IMR-90 (cell line): Measurements from ENCODE around the gene SAMD7. TPM values are rescaled to one million over a fixed set of nuclear protein-coding genes. Genes with fewer than 3 reads are reported as not detected.

Source experiments
- ATAC-seq: fragments of 200-7000 bp; cut with Tn5 transposase; 2 replicates; pipeline ENCODE4 v1.9.1; 2020; ENCODE audit warnings: low read depth, mild to moderate bottlenecking, moderate library complexity
- BruUV-seq: library from RNA; stranded (reverse); fragments of 400-500 nt; replicated peaks from 2 replicates; lab custom pipeline; 2021; lab: Mats Ljungman, UMichigan
- CTCF ChIA-PET: fragments of 300-600 bp; formaldehyde crosslinking; extraction: SDS; loops from one replicate; lab custom pipeline; 2021; ENCODE audit warnings: antibody characterized with exemption; lab: Yijun Ruan, JAX
- POLR2A ChIA-PET: fragments of 300-600 bp; sonication (Branson Sonifier 250); formaldehyde crosslinking; loops from one replicate; lab custom pipeline; 2022; ENCODE audit warnings: antibody characterized with exemption; ENCODE audit not compliant: unreplicated experiment; lab: Charles Lee
- DNase-seq: peaks from one replicate; pipeline ENCODE4 v3.0.0; 2013
- H2AFZ ChIP-seq: replicated peaks from 2 replicates; pipeline ENCODE3; 2013; ENCODE audit warnings: low read length, mild to moderate bottlenecking; ENCODE audit not compliant: poor library complexity
- H2AK5ac ChIP-seq: 2 replicates; pipeline ENCODE4 v1.6.1; 2013; ENCODE audit warnings: low read depth, low read length, inconsistent platforms
- H2AK9ac ChIP-seq: replicated peaks from 2 replicates; pipeline ENCODE3; 2013; ENCODE audit warnings: mild to moderate bottlenecking, low read depth, low read length, moderate library complexity; ENCODE audit not compliant: poor library complexity
- H2BK120ac ChIP-seq: 2 replicates; pipeline ENCODE4 v1.6.1; 2013; ENCODE audit warnings: low read depth, low read length, inconsistent platforms
- H2BK15ac ChIP-seq: 3 replicates; pipeline ENCODE4 v1.6.1; 2013; ENCODE audit warnings: low read depth, low read length, inconsistent platforms
- H2BK20ac ChIP-seq: 2 replicates; pipeline ENCODE4 v1.6.1; 2013; ENCODE audit warnings: low read depth, mild to moderate bottlenecking, inconsistent platforms, low read length, moderate library complexity
- H2BK5ac ChIP-seq: 2 replicates; pipeline ENCODE4 v1.6.1; 2013; ENCODE audit warnings: mild to moderate bottlenecking, low read depth, low read length, inconsistent platforms; ENCODE audit not compliant: poor library complexity, severe bottlenecking
- H3K14ac ChIP-seq: replicated peaks from 2 replicates; pipeline ENCODE4 v1.6.1; 2013; ENCODE audit warnings: low read depth, low read length, inconsistent platforms
- H3K18ac ChIP-seq: 2 replicates; pipeline ENCODE4 v1.6.1; 2013; ENCODE audit warnings: low read depth, low read length, control low read depth
- H3K23ac ChIP-seq: 2 replicates; pipeline ENCODE4 v1.6.1; 2013; ENCODE audit warnings: low read depth, low read length, inconsistent platforms
- H3K27ac ChIP-seq: 2 replicates; pipeline ENCODE4 v1.5.1; 2013; ENCODE audit warnings: mild to moderate bottlenecking, control low read depth, low read length; ENCODE audit not compliant: insufficient read depth
- H3K27me3 ChIP-seq: 2 replicates; pipeline ENCODE4 v1.6.1; 2013; ENCODE audit warnings: low read length; ENCODE audit not compliant: control insufficient read depth, insufficient read depth
- H3K36me3 ChIP-seq: 2 replicates; pipeline ENCODE4 v1.6.1; 2013; ENCODE audit warnings: low read length, mixed read lengths; ENCODE audit not compliant: control insufficient read depth, insufficient read depth
- H3K4ac ChIP-seq: 2 replicates; pipeline ENCODE4 v1.6.1; 2013; ENCODE audit warnings: low read depth, low read length, inconsistent platforms
- H3K4me1 ChIP-seq: 2 replicates; pipeline ENCODE4 v1.6.1; 2013; ENCODE audit warnings: low read length, mixed read lengths; ENCODE audit not compliant: control insufficient read depth, insufficient read depth
- H3K4me2 ChIP-seq: 2 replicates; pipeline ENCODE4 v1.6.1; 2013; ENCODE audit warnings: low read depth, mild to moderate bottlenecking, control low read depth, low read length, moderate library complexity
- H3K4me3 ChIP-seq: 2 replicates; pipeline ENCODE4 v1.5.1; 2013; ENCODE audit warnings: low read depth, mild to moderate bottlenecking, control low read depth, low read length, moderate library complexity; ENCODE audit not compliant: insufficient read depth
- H3K56ac ChIP-seq: 2 replicates; pipeline ENCODE4 v1.6.1; 2013; ENCODE audit warnings: low read length, inconsistent platforms; ENCODE audit not compliant: insufficient read depth; ENCODE audit errors: extremely low read depth
- H3K79me1 ChIP-seq, 2 experiments: 2 replicates each; pipeline ENCODE4 v1.6.1; 2013; ENCODE audit warnings: low read length in 2 of 2, inconsistent platforms in 1 of 2, low read depth in 1 of 2
- H3K9ac ChIP-seq: 2 replicates; pipeline ENCODE4 v1.6.1; 2013; ENCODE audit warnings: low read depth, low read length, control low read depth
- H3K9me1 ChIP-seq: 2 replicates; pipeline ENCODE4 v1.6.1; 2013; ENCODE audit warnings: low read length, inconsistent platforms; ENCODE audit not compliant: insufficient read depth
- H3K9me3 ChIP-seq: 2 replicates; pipeline ENCODE4 v1.6.1; 2013; ENCODE audit warnings: low read length; ENCODE audit not compliant: control insufficient read depth, insufficient read depth
- H4K20me1 ChIP-seq: 2 replicates; pipeline ENCODE4 v1.6.1; 2013; ENCODE audit warnings: low read length, inconsistent platforms; ENCODE audit not compliant: insufficient read depth
- H4K5ac ChIP-seq: 2 replicates; pipeline ENCODE4 v1.6.1; 2013; ENCODE audit warnings: mild to moderate bottlenecking, low read depth, low read length, control low read depth
- H4K8ac ChIP-seq, 2 experiments: 2 replicates each; pipeline ENCODE4 v1.6.1; 2013; ENCODE audit warnings: low read depth in 2 of 2, low read length in 2 of 2, control low read depth in 1 of 2, inconsistent platforms in 1 of 2
- H4K91ac ChIP-seq: 2 replicates; pipeline ENCODE4 v1.6.1; 2013; ENCODE audit warnings: low read depth, low read length, inconsistent platforms; ENCODE audit not compliant: insufficient read depth
- CHD1 ChIP-seq: IDR thresholded peaks from 2 replicates; pipeline ENCODE4 v1.6.1; 2012; ENCODE audit warnings: low read depth, low read length, improper control_type of control experiment
- MAZ ChIP-seq: IDR thresholded peaks from 2 replicates; pipeline ENCODE4 v1.6.1; 2012; ENCODE audit warnings: low read depth, mild to moderate bottlenecking, low read length, improper control_type of control experiment, moderate library complexity, borderline replicate concordance
- RAD21 ChIP-seq: IDR thresholded peaks from 2 replicates; pipeline ENCODE4 v1.6.1; 2012; ENCODE audit warnings: low read length, improper control_type of control experiment
- RCOR1 ChIP-seq: IDR thresholded peaks from 2 replicates; pipeline ENCODE4 v1.6.1; 2012; ENCODE audit warnings: mild to moderate bottlenecking, low read length, improper control_type of control experiment; ENCODE audit not compliant: insufficient replicate concordance
- WGBS, 2 experiments: methylation state at CpG; one replicate each; pipeline versions ENCODE4 v1.1.5 to v1.1.7; 2013; ENCODE audit warnings: missing lambda C conversion rate in 2 of 2; ENCODE audit not compliant: insufficient read length in 1 of 2; ENCODE audit errors: extremely low coverage in 2 of 2; 5-methylcytosine and 5-hydroxymethylcytosine counted together
- dilution Hi-C: fragments of 300-500 bp; cut with HindIII; formaldehyde crosslinking; loops from one replicate; pipeline ENCODE4 v1.14.3; 2018; ENCODE audit warnings: low sequenced_read_pairs; ENCODE audit not compliant: unreplicated experiment
- in situ Hi-C: fragments of 300-500 bp; cut with MboI; formaldehyde crosslinking; loops from 3 replicates; pipeline ENCODE4 v1.14.3; 2019; ENCODE audit warnings: low sequenced_read_pairs, inconsistent platforms, mixed read lengths
- intact Hi-C: fragments of 100-400 bp; cut with micrococcal nuclease; formaldehyde crosslinking; loops from 2 replicates; pipeline ENCODE4 v1.10.0; 2022
- polyA plus RNA-seq, 3 experiments: library from polyadenylated mRNA; depleted of rRNA; stranded (reverse); fragments of >200 nt; gene quantifications; 2 replicates each; pipeline ENCODE4 v1.2.3, GENCODE V29; 2012; ENCODE audit warnings: low replicate concordance in 1 of 3
- total RNA-seq: library from RNA; depleted of rRNA; stranded (reverse); fragments of >200 nt; gene quantifications from 2 replicates; pipeline ENCODE4 v1.2.3, GENCODE V29; 2012
- TF ChIP-seq, protein P1 (sequence below): fragments of 150-350 bp; IDR thresholded peaks from 2 replicates; pipeline ENCODE4 v1.6.1; 2016; ENCODE audit warnings: low read depth, mild to moderate bottlenecking, low read length, moderate library complexity, borderline replicate concordance

SAMD7 gene
- total and polyA plus RNA-seq, 2 of the 4 experiments (the other 2 are of a cell fraction): not detected

DNA sequence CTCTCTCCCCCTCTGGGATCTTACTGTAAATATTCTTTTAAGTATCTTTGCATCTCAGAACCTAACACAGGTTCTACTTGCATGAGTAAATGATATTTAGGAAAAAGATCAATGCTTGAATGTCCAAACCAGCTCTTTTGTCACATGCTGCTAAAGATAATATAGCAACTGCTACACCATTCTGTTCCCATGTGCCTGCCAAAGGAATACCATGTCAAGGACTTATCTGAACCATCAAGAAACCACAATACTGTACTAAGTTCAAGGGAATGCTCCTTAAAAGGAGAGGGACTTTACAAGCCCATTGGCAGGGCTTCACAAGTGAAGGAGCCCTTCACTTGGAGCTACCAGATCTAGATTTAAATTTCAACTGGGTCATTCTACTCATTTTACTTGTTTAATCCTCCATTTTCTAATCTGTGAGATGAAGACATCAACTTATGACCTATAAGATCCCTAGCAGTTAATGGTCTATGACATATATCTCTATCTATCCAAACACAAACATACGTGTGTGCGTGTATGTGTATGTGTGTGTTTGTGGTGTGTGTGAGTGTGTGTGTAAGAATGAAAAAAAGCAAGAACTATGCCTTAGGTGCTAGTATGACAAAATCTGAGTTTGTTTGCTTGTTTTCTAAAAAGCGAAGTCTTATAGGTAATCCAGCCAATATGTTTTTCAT lies 42.2 kb downstream of the SAMD7 start:
- no peak for TF ChIP-seq RAD21
- TF ChIP-seq MAZ: no peak
- TF ChIP-seq, protein P1, sequence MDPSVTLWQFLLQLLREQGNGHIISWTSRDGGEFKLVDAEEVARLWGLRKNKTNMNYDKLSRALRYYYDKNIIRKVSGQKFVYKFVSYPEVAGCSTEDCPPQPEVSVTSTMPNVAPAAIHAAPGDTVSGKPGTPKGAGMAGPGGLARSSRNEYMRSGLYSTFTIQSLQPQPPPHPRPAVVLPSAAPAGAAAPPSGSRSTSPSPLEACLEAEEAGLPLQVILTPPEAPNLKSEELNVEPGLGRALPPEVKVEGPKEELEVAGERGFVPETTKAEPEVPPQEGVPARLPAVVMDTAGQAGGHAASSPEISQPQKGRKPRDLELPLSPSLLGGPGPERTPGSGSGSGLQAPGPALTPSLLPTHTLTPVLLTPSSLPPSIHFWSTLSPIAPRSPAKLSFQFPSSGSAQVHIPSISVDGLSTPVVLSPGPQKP: no peak
- no peak for TF ChIP-seq CHD1
- TF ChIP-seq RCOR1: no peak
- Histone ChIP-seq H3K9me1 (no peaks in the 10 kb centered on the region), H3K9ac (no peak overlapping the region), H3K4me1 (no peaks in the 10 kb centered on the region), H3K4me3 (no peak overlapping the region), H2BK15ac (no peak overlapping the region), H4K20me1 (no peaks in the 10 kb centered on the region), H4K91ac (no peak overlapping the region), H3K9me3 (no peaks in the 10 kb centered on the region), H2BK20ac (no peak overlapping the region), H2AFZ (no peak overlapping the region), H2BK120ac (no peak overlapping the region), H2AK9ac (no peak overlapping the region), H3K23ac (no peak overlapping the region), H3K36me3 (no peaks in the 10 kb centered on the region), H3K18ac (no peak overlapping the region), H3K4me2 (no peak overlapping the region), H3K56ac (no peak overlapping the region), H3K4ac (no peak overlapping the region), H3K27me3 (peaks cover 22% of the 10 kb centered on the region), H2BK5ac (no peak overlapping the region), H2AK5ac (no peak overlapping the region), H4K8ac (no peak overlapping the region), H3K79me1 (no peaks in the 10 kb centered on the region), H3K14ac (no peak overlapping the region), H3K27ac (no peak overlapping the region), H4K5ac (no peak overlapping the region)
- no peak for ATAC-seq
- BruUV-seq: no TSS peak
- dilution Hi-C loops: no loop called here
- no CpG with 5 or more reads among the region's 3 CpGs for WGBS, 2 experiments
- CTCF ChIA-PET: no interaction called here
- POLR2A ChIA-PET: no interaction called here
- no peak for DNase-seq
- in situ Hi-C loops: no loop called here
- intact Hi-C loops: no loop called here
